WERI-Rb-1 (cell line): Measurements from ENCODE around the gene FGF12.

Experiments
- DNase-seq: peaks from one replicate; pipeline ENCODE4 v3.0.0-alpha.2; 2020
- H3K27ac ChIP-seq: fragments of 250-450 bp; sonication (Bioruptor Pico); 2 replicates; pipeline ENCODE4 v1.5.1; 2020; ENCODE audit warnings: mild to moderate bottlenecking, moderate library complexity
- H3K27me3 ChIP-seq: fragments of 250-450 bp; sonication (Bioruptor Pico); 2 replicates; pipeline ENCODE4 v1.5.1; 2021; ENCODE audit warnings: mild to moderate bottlenecking, low read depth, moderate library complexity; ENCODE audit not compliant: insufficient read depth, severe bottlenecking
- H3K36me3 ChIP-seq: fragments of 250-450 bp; sonication (Bioruptor Pico); 2 replicates; pipeline ENCODE4 v1.5.1; 2020; ENCODE audit warnings: mild to moderate bottlenecking, moderate library complexity
- H3K4me3 ChIP-seq: 2 replicates; pipeline ENCODE4 v1.5.1; 2011; ENCODE audit warnings: low read depth, mild to moderate bottlenecking, control low read depth, low read length
- H3K9me3 ChIP-seq: fragments of 250-450 bp; sonication (Bioruptor Pico); 2 replicates; pipeline ENCODE4 v1.5.1; 2021; ENCODE audit warnings: mild to moderate bottlenecking, moderate library complexity; ENCODE audit not compliant: severe bottlenecking
- CTCF ChIP-seq: IDR thresholded peaks from 2 replicates; pipeline ENCODE4 v1.5.1; 2011; ENCODE audit warnings: low read depth, mild to moderate bottlenecking, control low read depth, inconsistent platforms, low read length

FGF12 gene

GRCh38 chr3:192449036-192449435 is 278.3 kb downstream of the FGF12 start:
- no peaks in the 10 kb centered on the region for H3K36me3 ChIP-seq
- no peak for TF ChIP-seq CTCF
- no peaks in the 10 kb centered on the region for H3K9me3 ChIP-seq
- no peak for DNase-seq
- H3K27me3 ChIP-seq: no peaks in the 10 kb centered on the region
- no peak overlapping the region for H3K27ac ChIP-seq
- H3K4me3 ChIP-seq: no peak overlapping the region

GRCh38 chr3:192445770-192446644 is 281.3 kb downstream of the FGF12 start:
- Histone ChIP-seq H3K4me3 (no peak overlapping the region), H3K27ac (no peak overlapping the region), H3K27me3 (no peaks in the 10 kb centered on the region), H3K36me3 (no peaks in the 10 kb centered on the region), H3K9me3 (no peaks in the 10 kb centered on the region)
- TF ChIP-seq CTCF: no peak
- no peak for DNase-seq

GRCh38 chr3:192444791-192445106 is 282.6 kb downstream of the FGF12 start:
- no peaks in the 10 kb centered on the region for H3K27me3 ChIP-seq

GRCh38 chr3:192444096-192444790 is 283.1 kb downstream of the FGF12 start:
- H3K36me3 ChIP-seq: no peaks in the 10 kb centered on the region
- no peak overlapping the region for H3K4me3 ChIP-seq
- no peaks in the 10 kb centered on the region for H3K27me3 ChIP-seq
- peak overlapping the region; percentile 62 for H3K27ac ChIP-seq
- peak; percentile 50 for DNase-seq
- TF ChIP-seq CTCF: peak; percentile 78
- no peaks in the 10 kb centered on the region for H3K9me3 ChIP-seq

More at GRCh38 chr3:192444791-192445106, 282.6 kb downstream of the FGF12 start:
- DNase-seq: no peak
- TF ChIP-seq CTCF: no peak
- Histone ChIP-seq H3K27ac (peak overlapping the region; percentile 62), H3K9me3 (no peaks in the 10 kb centered on the region), H3K4me3 (no peak overlapping the region), H3K36me3 (no peaks in the 10 kb centered on the region)

- no peaks in the 10 kb centered on the region for H3K9me3 ChIP-seq
- TF ChIP-seq CTCF: no peak
- peak overlapping the region; percentile 84 for H3K27ac ChIP-seq
- no peak overlapping the region for H3K4me3 ChIP-seq
- DNase-seq: peak; percentile 68
- no peaks in the 10 kb centered on the region for H3K36me3 ChIP-seq
- H3K27me3 ChIP-seq: no peaks in the 10 kb centered on the region
Measured at GRCh38 chr3:192435241-192435640, 292.1 kb downstream of the FGF12 start.
